HL-60/S4 treated with retinoic acid at 250 ng/mL for 4 days and 3 days (cell line): ENCODE results near the gene FHIP1A.

ENCODE experiments used
- in situ Hi-C: fragments of 300-500 bp; cut with MboI; formaldehyde crosslinking; loops from 2 replicates; pipeline ENCODE4 v1.7.0; 2022; ENCODE audit warnings: low sequenced_read_pairs

The FHIP1A gene

DNA sequence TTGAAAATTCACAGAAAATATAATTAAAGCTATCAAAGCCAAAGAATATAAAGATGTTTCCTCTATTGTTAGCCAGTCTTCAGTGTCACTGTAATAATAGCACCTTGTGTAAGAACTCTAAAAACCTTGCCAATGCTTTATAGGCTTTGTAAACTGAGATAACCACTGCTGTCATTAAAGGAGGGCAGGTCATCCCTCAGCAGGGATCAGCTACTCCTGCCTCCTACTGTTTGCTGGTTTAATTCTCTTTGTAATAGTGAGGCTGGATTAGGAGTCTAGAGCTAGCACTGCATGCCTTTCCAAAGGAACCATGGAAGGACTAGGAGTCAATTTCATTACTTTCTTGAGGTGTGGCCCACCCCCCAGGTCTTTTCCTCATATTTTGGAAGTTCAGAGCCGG lies 46.2 kb downstream of the FHIP1A start:
- in situ Hi-C loops: no loop called here

DNA sequence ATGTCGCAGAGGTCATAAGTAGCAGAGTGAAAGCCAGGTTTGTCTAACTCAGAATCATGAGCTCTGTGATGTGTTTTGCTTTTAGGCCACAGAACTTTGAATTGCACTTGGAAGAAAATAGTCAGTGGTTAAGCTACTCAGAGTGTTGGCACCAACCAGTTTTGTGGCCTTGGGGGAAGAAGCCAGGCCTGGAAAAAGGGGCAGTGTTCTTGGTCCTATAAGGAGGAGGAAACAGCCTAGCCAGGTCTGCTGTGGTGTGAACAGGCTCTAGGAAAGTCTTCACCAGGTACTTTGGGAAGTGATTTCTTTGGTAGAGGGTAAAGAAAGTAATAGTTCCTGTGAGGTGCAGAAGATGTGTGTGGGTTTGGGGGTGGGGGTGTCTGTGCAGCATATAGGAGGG lies 49.2 kb downstream of the FHIP1A start:
- in situ Hi-C loops: no loop called here
